ENCODE measurements around the gene MGAT5. TPM values are rescaled to one million over a fixed set of nuclear protein-coding genes. Genes with fewer than 3 reads are reported as not detected.

The MGAT5 gene
- total RNA-seq, 1 donor from 2014 or later: 60.3 TPM

DNA sequence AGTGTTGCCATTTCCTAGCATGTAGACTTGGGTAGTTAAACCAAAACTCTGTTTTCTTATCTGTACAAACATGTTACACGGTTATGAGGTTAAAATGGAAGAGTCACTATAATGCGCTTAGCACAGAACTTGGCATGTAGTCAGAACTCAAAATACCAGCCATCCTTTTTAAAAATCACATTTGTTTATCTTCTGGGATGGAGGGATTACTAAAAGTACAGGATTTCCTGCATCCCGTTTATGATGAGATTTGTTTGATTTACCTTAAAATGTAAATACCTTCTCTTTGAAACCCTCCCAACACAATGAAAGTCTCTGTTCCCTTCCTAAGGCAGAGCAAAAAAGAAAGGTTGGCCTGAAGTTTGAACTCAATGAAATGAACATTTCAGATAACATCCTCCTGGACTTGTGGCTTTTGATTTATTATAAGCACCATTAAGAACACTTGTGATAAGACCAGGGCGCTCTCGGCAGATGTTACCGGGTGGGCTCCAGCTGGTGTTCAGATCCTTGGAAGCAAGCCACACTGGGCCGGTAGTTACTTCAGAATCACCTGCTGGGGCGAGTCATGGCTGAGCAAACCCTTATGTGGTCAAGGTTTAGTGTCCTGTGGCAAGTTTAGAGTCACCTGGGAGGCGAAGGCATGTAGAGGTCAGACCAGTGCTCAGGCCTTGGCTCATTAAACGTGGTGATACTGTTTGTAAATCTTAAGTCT, 105.7 kb downstream of the MGAT5 start:
- DNase-seq (ENCODE audit: low spot score in 2 of 2) (no peak), FAIRE-seq (no peak)

DNA sequence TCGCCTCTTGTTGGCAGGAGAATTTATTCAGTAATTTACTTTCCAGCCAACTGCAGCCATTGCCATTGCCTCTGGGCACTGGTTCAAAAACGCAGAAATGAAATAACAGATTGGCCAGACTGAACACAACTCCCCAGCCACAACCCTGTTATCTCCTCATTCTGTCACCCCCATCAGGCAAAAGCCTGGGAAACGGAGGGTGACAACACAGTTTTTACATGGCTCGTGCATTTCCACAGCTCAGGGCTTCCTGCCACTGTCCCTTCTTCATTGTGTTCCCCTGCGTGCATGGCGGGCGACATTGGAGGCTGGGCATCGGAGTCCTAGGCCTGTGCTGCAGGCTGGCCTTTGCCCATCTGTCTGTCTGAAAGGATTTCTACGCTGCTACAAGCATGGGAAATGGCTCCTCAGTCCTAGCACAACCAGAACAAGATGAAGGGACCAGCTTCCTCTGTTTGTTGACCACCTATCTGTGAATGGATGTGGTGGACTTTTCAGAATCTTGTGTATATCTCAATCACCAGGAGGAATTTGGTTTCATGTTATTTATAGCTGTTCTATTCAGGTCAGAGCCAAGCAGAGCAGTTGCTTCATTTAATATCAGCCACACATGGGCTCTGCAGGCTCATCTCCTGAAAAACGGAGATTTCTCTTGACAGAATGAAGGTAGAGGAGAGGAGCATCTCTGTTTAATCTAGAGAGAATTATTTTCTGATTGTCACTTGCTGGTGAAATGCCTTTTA, 107.0 kb downstream of the MGAT5 start:
- DNase-seq (ENCODE audit: low spot score in 2 of 2) (peak in 1 of 2 donors; percentile 8), FAIRE-seq (no peak)

DNA sequence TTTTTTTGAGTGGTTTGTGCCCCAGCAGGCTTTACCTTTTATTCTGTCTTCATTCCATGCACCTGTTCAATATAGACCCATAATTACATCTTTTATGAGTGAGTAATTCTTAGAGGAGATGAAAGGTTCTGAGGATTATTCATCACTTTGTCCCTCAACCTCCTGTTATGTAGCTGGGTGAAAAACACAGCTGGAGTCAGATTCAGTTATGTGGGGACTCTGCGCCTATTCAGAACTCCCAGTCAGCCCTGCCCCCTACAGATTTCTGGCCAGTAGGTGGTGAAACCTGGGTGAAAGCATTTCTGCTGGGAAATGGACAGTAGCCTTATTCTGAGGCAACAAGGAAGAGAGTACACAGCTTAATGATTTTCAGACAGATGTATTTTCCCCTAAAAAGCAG, 107.8 kb downstream of the MGAT5 start:
- DNase-seq (ENCODE audit: low spot score in 2 of 2) (no peak), FAIRE-seq (no peak)

DNA sequence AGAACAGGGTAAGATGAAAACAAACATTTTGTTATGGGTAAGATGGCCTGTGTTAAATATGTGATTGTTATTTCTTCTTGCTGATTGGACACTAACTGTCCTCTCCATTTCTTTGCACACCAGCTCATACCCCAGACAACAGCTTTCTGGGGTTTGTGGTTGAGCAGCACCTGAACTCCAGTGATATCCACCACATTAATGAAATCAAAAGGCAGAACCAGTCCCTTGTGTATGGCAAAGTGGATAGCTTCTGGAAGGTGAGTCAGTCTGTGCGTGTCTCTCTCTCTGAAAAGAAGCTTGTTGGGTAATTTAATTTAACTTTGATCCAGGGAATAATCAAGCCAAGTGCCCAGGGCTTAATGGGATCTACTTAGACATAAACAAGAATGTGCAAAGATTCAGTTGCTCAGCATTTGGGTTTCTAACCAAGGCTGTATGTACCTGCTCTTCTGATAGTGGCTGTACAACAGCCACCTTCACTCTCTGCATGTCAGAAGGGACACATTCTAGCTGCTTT, 108.3 kb downstream of the MGAT5 start:
- DNase-seq (ENCODE audit: low spot score in 2 of 2): no peak
- FAIRE-seq: no peak

DNA sequence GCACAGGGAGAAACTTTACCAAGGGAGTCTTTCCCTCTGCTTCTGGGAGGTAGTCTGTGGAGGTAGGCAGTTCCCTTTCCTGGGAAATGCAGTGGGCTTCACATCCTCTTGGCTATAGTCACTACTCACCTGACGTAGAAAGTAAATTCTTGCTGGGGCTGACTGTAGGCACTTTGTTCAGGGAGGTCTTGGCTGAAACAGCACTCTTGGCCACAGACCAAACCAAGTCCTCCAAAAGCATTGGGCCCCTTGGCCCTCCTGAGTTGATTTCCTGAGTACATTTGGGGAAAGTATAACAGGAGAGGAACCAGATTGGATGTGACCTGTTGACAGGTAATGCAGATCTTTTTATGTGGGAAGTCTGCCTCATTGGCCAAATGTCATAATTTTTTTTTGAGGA, 108.9 kb downstream of the MGAT5 start:
- FAIRE-seq: no peak

DNA sequence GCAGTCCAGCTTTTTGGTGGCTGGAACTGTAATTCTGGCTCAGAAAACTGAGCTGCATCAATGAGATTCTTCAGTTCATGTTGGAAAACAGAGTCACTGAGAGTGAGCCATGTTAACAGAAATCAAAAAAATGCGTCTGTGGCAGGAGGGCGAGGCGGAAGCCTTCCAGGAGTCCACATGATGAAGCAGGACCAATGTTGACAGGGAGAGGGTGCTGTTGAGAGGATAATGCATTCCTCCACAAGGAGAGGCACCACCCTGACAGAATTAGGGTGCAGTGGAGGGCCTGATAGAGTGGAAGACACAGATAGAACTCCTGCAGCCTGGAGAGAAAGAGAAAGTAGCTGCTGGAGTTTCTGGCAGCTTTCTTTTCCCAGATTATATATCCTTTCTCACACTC, 111.5 kb downstream of the MGAT5 start:
- DNase-seq (ENCODE audit: low spot score in 2 of 2) (no peak), FAIRE-seq (no peak)

More for the DNA sequence above, 108.9 kb downstream of the MGAT5 start:
- DNase-seq (ENCODE audit: low spot score in 2 of 2): no peak

DNA sequence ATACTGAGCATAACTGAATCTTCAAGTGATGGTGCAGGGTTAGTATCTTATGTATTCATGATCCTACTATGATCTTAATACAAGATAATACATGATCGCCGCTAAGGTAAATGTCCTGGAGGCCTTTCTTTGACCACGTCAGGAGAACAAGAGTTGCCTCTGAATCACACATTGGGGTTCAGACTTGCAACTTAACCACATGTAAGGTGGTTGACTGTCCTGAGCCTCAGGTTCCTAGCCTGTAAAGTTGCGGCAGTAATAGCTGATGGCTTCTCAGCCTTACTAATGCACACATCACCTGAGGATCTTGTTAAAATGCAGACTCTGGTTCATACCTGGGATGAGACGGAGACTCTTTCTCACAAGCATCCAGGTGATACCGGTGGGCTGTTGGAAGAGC, 112.5 kb downstream of the MGAT5 start:
- no peak for FAIRE-seq
- no peak for DNase-seq (ENCODE audit: low spot score in 2 of 2)

DNA sequence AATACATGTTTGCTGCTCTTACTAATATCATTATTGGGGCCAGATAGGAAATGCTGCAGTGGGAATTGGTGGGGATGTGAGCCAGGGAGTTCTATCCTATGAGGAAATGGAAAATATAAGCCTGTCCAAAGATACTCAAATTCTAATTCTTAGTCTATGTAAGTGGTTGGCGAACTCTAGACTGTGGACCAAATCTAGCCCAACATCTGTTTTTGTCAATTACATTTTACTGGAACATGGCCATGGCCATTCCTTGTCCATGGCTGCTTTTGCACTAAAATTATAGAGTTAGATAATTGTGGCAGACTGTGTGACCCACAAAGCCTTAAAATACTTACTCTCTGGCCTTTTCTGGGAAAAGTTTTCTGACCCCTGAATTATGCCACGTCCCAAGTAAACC, 113.3 kb downstream of the MGAT5 start:
- FAIRE-seq (no peak), DNase-seq (ENCODE audit: low spot score in 2 of 2) (no peak)

DNA sequence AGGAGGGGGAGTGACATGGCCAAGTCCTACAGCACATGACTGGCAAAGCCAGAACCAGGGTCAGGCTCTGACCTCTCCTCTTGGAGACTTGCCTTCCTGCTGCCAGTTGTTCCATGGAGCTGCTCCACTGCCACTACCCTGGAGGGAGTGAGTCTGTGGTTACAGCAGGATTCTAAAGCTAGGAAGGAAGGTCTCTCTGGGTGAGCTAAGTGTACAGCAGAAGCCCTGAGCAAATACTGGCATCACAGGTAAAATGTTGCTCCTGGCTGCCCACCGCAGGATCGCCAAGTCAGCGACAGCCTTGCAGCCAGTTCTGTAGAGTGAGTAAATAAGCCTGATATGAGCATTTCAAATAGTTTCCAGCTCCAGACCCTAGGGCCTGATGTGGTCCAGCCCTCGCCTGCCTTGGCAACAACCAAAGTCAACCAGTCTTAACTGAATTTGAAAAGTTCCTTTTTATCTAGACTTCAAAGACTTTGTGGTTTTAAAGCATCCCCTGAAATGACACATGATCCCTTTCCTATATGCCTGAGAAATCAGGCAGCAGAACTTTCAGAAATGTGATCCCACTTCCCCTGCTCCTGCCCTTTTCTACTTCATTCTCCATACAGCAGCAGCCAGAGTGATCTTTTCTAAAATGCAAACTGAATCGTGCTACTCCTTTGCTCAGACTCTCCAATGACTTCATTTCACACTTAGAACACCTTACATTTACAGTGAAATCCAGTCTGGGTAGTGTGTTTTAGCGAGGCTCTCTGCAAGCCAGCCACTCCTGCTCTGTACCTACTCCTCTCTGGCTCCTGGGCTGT, 114.3 kb downstream of the MGAT5 start:
- FAIRE-seq: no peak
- DNase-seq (ENCODE audit: low spot score in 2 of 2): no peak

DNA sequence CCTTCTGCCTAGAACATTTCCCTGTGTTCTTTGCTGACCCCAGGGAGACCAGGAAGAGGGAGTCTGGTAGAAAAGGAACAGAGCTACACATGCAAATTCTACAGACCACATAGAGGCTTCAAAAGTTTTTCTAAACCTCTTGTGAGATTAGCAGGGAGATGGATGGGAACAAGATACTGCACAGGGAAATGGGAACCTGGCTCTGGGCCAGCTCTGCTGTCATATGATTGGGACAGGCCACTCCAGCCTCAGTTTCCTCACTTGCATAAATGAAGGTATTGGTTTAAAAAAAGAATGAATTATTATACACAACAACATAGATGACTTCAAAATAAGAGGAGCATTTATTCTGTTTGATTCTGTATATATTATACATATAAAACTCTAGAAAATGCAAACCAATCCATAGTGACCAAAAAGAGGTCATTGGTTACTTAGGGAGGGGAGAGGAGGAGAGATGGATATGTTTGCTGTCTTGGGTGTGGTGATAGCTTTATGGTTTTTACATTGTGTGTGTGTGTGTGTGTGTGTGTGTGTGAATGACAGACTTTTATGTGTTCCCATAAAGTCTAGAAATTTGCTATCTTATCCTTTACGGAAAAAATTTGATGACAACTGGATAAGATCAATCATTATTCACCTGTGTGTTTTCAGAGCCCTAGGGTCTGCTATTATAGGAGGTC, 115.5 kb downstream of the MGAT5 start:
- DNase-seq (ENCODE audit: low spot score in 2 of 2): no peak
- FAIRE-seq: no peak

DNA sequence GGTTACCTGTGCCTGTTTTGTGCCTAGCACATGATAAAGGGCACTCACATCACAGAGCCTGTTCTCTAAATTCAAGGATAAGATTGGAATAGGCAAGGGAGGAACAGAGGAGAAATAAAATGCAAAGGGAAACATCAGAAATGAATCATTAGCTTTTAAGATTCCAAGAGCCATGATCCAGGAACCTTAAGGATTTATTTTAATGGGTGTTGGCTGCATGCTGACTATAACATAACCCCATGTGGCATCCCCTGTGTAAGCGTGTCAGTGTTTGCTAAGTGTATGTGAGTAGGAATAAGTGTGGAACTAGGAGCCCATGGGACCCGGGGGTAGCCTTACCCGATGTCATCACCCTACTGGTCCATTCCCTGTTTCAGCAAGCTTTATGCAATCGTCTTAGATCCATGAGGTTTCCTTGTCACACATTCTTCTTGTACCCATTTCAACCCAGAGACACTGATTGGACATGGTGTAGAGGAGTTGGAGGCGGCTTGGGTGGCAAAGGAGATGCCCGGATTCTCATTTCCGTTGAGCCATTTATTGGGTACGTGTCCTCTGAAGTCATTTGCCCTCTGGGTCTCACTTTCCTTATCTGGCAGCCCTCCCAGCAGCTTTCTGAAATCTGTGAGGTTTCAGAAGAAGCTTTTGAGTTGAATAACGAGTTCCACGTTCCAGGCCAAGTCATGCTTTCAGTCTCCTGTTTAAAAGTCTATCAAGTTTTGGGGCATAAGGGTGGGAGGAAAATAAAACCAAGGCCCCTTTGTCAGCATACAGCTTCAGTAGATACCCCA, 117.0 kb downstream of the MGAT5 start:
- no peak for FAIRE-seq
- no peak for DNase-seq (ENCODE audit: low spot score in 2 of 2)

DNA sequence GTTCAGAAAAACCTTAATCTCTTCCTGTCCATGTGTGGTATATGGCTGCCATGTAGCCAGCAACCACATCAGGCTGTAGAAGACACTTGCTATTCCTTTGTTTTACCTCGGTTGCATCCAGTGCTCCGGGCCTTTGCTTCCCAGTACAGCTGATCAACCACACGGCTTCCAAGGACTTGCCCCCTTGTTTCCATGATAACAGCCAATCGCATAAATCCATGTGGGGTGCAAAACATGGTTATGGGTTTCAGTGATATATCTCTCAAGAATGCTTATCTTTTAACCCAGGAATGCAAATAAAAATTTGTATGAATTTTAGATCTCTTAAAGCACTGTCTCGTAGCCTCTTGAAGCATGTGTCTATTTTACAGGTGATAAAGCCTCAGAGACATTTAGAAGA, 118.3 kb downstream of the MGAT5 start:
- DNase-seq (ENCODE audit: low spot score in 2 of 2): no peak
- FAIRE-seq: no peak

DNA sequence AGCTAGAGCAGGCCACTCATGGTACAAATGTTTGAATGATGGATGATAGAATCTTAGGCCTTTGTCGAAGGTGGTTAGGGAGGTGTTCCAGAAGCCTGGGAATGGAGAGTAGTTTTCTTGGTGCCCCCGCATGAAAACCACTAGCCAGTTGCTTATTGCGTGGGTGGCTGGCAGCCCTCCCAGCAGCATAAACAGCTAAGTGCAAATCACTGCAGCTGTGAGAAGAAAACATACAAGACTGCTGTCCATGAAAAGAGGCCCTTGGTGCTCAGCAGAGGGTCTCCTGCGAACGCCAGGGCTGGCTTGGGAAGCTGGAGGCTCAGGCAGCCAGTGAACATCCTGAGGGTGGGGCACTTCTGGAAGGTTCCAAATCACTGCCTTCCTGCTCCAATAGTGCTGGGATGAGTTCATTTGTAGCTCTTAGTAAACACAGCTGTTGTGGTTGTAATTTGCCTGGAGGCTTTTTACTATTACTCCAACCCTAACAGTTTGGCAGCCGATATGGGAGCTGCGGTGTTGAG, 118.8 kb downstream of the MGAT5 start:
- FAIRE-seq (no peak), DNase-seq (ENCODE audit: low spot score in 2 of 2) (peak in 1 of 2 donors; percentile 33)

DNA sequence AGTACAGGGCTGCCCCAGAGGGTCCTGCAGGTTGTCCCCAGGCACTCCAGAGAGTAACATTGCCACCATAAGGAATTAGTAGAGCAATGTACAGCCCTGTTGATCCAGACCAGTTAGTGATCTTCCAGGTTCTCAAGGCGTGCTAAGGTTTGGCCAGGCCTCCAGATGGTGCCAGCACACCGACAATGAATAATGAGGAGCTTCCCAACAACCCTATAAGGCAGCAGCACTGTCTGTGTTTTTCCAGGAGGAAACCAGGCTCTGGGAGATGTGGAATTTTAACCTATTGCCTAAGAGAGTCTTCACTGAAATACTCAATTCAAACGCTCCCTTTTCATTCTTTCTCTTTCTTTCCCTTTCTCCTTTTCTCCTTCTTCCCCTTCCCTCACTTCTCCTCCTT, 122.1 kb downstream of the MGAT5 start:
- FAIRE-seq: no peak
- DNase-seq (ENCODE audit: low spot score in 2 of 2): peak; percentile 12 to 44

DNA sequence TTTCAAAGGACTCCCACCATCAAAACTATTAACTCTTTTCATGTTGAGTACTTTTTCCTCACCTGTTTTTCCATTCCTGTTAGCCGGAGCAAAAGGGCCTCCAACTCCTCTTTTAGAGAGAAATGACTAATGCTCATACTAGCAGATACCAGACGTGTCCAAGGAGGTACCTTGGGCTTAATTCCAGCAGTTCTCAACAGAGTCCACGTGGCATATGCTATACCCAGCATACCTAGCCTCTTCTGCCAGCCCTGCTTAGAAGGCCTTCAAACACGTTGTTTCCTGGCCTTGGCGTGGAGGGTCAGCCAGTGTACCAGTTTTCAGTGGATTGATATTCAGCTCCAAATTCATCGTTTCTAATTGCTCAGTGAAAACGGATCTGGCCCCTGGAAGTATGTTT, 123.9 kb downstream of the MGAT5 start:
- FAIRE-seq (no peak), DNase-seq (ENCODE audit: low spot score in 2 of 2) (no peak)

DNA sequence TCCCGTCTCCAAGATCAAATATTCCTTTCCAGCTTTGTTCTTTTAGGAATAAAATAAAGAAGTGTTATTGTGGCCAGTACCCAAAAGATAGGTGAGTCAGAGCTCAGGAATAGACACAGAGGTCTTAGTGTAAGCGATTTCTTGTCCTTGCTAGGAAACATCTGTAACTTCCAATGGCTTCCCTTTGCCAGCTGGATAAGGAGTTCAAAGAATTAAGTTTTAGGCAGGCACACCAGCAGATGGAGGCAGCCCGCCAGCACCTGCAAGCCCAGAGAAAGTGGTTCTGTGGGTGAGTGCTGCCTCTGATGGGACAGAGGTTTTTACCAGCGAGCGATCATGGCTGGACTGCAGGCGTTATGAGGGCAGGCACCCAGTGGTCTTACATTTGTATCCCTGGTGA, 125.4 kb downstream of the MGAT5 start:
- FAIRE-seq: no peak
- no peak for DNase-seq (ENCODE audit: low spot score in 2 of 2)

DNA sequence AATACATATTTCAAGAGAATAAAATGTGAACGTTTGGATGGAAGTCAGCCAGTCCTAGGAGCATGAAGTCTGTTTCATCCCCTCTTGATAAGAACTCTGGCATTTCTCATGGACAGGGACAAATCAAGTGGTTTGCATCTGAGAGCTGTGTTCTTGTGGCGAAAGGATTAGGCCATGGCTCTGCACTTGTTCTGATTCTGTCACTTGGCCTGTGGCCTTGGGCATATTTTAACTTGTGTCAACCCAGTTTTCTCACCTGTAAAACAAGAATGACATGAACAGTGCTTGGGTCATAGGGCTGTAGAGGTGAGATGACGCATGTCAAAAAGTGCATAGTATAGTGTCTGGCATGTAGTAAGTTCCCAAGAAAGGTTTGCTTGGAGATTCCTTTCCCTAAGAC, 125.8 kb downstream of the MGAT5 start:
- FAIRE-seq (no peak), DNase-seq (ENCODE audit: low spot score in 2 of 2) (no peak)

DNA sequence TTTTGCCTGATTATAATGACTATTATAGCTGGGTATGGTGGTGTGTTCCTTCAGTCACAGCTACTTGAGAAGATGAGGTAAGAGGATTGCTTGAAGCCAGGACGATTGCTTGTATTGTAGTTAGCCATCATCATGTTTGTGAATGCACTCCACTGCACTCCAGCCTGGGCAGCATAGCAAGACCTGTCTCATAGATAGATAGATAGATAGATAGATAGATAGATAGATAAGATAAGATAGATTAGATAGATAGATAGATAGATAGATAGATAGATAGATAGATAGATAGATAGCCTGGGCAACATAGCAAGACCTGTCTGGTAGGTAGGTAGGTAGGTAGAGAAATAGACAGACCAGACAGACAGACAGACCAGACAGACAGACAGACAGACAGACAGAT, 127.3 kb downstream of the MGAT5 start:
- DNase-seq (ENCODE audit: low spot score in 2 of 2): no peak
- no peak for FAIRE-seq

DNA sequence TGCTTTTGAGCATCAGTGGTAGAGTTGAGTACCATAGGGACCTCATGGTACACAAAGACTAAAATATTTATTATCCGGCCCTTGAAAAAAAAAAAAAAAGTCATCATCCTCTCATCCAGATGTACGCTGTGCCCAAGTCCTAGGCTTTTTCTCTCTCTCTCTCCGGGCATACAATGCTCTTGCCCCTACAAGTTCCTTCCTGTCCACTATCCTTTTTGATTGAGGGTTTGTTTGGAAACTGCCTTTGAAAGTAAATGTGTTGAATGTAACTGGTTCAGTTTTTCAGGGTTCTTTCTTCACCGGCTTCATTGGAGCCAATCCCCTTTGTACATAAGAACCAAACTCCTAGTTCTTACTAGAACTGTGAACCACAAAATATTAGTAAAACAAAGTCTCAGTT, 130.3 kb downstream of the MGAT5 start:
- DNase-seq (ENCODE audit: low spot score in 2 of 2) (no peak), FAIRE-seq (no peak)

DNA sequence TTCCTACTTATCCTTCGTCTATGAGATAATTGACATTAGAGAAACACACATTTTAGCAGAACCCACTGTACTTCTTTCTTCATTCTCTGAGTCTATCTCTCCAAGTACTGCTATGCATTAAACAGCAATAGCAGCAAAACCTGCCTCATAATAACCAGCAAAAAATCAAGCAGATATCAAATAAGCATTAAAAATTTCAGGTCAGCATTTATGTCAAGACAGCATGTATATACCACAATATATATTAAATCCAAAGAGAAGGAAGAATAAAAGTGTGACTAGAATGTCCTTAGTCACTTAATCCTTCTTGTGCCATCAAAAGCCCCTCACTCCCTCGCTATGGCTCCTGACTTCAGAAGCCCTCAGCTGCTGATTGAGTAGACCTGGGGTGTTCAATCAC, 131.3 kb downstream of the MGAT5 start:
- DNase-seq (ENCODE audit: low spot score in 2 of 2) (no peak), FAIRE-seq (no peak)
